ENCODE measurements around the gene C9orf43.

Gene C9orf43

DNA sequence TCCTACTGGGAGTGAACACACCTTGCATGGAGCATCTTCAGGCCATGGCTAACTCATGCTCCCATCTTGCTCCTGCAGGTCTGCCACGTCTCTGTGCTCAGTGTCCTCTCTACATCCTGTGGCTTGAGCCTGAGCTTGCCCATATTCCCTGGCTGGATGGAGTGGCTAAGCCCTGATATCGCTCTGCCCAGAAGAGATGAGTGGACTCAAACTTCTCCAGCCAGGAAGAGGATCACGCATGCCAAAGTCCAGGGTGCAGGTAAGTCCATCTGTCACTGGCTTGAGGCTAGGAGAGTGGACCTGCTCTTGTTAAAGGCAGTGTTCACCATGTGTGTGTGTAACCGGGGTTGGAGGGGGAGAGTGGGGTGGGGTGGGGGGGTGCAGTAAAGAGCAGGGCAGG, 51.4 kb downstream of the C9orf43 start:
- H3K4me3 ChIP-seq (ENCODE audit: low read depth, low read length), result no peak overlapping the region
- DNase-seq (ENCODE audit: low read depth, low spot score), result no peak
- CTCF ChIA-PET, result interaction anchor here (3.3 kb wide), 1 partner anchor 194 kb away, joined by 13 read pairs; no protein-coding TSS in a partner anchor
- POLR2A ChIA-PET, result no interaction called here
- no peak for TF ChIP-seq CTCF (IDR thresholded peaks at IDR 0.05; ENCODE audit: insufficient read depth, low read length, missing control alignments)

DNA sequence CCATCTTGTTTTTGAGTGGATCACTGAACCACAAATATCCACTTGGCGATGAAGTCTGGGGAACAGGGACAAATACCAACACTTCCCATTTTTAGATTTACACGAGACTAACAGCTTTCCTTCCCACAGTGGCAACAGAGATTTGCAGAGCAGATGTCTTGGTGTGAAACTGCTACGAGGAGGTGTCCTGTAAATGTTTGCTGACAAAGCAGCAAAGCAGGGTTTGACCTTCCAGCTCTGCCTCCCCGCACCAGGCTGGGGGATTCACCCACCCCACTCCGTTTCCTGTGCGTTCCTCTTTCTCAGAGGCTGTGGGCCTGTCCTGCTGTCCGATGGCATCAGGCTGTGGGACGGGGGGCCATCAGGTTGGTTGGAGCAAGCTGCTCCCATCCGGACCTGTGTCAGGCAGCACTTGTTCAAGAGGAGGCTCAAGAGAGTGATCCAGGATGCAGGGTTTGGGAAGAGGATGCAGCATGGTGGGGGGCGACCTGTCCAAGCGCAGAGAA, 52.3 kb downstream of the C9orf43 start:
- no peak overlapping the region for H3K4me3 ChIP-seq (ENCODE audit: low read depth, low read length)
- TF ChIP-seq CTCF (IDR thresholded peaks at IDR 0.05; ENCODE audit: insufficient read depth, low read length, missing control alignments), result no peak
- CTCF ChIA-PET, result interaction anchor here (1.5 to 3.3 kb wide), 2 partner anchors 17 to 193 kb away, joined by 8 to 13 read pairs; no protein-coding TSS in a partner anchor
- POLR2A ChIA-PET, result no interaction called here
- DNase-seq (ENCODE audit: low read depth, low spot score), result no peak

GRCh38 chr9:113463418-113464285, 53.1 kb downstream of the C9orf43 start, which contains the start of gene RGS3:
Gene RGS3 (plus strand): TSS chr9:113463727. CDS start chr9:113463803, 76 bp downstream.
- ChIA-PET POLR2A (no interaction called here), CTCF (interaction anchor here (1.5 to 3.3 kb wide), 3 partner anchors 17 to 194 kb away, joined by 5 to 13 read pairs (median 8); no protein-coding TSS in a partner anchor)
- no peak for TF ChIP-seq CTCF (IDR thresholded peaks at IDR 0.05; ENCODE audit: insufficient read depth, low read length, missing control alignments)
- no peak for DNase-seq (ENCODE audit: low read depth, low spot score)
- no peak within 1 kb of the TSS for H3K4me3 ChIP-seq (ENCODE audit: low read depth, low read length)

DNA sequence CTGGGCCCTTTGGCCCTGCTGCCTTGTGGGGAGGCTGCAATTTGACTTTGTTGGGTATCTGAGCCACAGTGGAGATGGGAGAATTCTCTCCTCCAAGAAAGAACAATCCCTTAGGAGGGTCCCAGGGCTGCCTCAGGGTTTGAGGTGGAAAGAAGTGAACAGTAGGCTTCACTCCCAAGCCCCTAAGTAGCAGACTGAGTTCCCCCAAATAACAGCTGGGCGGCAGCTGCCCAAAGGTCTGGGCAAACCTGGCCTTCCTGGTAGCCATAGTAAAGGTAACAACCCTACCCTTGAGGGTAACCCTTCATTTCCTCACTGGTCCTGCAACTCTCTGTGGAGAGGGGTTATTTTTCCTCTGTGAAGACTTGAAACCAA, 53.7 kb downstream of the C9orf43 start:
- CTCF ChIA-PET, result interaction anchor here (1.9 to 3.3 kb wide), 3 partner anchors 13 to 194 kb away, joined by 5 to 13 read pairs (median 8); no protein-coding TSS in a partner anchor
- H3K4me3 ChIP-seq (ENCODE audit: low read depth, low read length), result no peak overlapping the region

DNA sequence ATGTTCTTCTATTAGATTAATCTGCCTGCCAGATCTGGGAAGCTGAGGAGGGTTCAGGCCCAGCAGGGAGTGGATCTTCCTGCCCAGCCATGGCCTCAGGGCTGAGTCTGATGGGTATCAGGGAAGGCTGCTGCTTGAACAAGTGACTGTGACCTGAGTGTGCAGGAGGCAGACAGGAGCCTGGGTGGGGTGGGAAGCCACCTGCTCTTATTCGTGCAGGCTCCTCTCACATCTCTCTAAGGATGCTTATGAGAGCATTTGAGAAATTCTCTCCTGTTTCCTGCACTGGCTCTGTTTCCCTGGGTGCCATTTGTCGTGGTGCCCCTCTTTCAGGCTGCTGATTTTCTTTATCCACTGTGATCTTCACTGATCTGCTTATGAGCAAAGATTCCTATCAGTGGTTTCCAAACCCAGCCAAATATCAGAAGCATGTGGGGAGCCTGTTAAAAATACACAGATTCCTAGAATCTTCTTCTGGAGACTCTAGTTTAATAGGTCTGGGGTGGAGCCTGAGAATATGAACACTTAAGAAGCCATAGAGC, 55.1 kb downstream of the C9orf43 start:
- no peak for DNase-seq (ENCODE audit: low read depth, low spot score)
- H3K4me3 ChIP-seq (ENCODE audit: low read depth, low read length), result no peak overlapping the region
- CTCF ChIA-PET, result interaction anchor here (0.5 to 2.6 kb wide), 4 partner anchors 12 to 190 kb away, joined by 3 to 9 read pairs (median 7); no protein-coding TSS in a partner anchor
- TF ChIP-seq CTCF (IDR thresholded peaks at IDR 0.05; ENCODE audit: insufficient read depth, low read length, missing control alignments), result no peak
- POLR2A ChIA-PET, result no interaction called here

More for the DNA sequence above, 53.7 kb downstream of the C9orf43 start:
- DNase-seq (ENCODE audit: low read depth, low spot score), result no peak
- TF ChIP-seq CTCF (IDR thresholded peaks at IDR 0.05; ENCODE audit: insufficient read depth, low read length, missing control alignments), result no peak
- POLR2A ChIA-PET, result no interaction called here

GRCh38 chr9:113467183-113467582, 56.6 kb downstream of the C9orf43 start:
- no peak for TF ChIP-seq CTCF (IDR thresholded peaks at IDR 0.05; ENCODE audit: insufficient read depth, low read length, missing control alignments)
- DNase-seq (ENCODE audit: low read depth, low spot score), result no peak
- ChIA-PET CTCF (interaction anchor here (1.2 to 2.3 kb wide), 2 partner anchors 21 to 188 kb away, joined by 5 to 9 read pairs; no protein-coding TSS in a partner anchor), POLR2A (no interaction called here)
- H3K4me3 ChIP-seq (ENCODE audit: low read depth, low read length), result no peak overlapping the region
